NB4 (cell line): Measurements from ENCODE around the gene GREM1.

Source experiments
- DNase-seq: peaks from one replicate; pipeline ENCODE4 v3.0.0; 2010; ENCODE audit warnings: low read depth
- H3K4me3 ChIP-seq: one replicate; pipeline ENCODE4 v1.5.1; 2011; ENCODE audit warnings: mild to moderate bottlenecking, low read depth, low read length, moderate library complexity
- MAX ChIP-seq: IDR thresholded peaks from 2 replicates; pipeline ENCODE4 v1.6.1; 2011; ENCODE audit warnings: low read depth, low read length
- MYC ChIP-seq: IDR thresholded peaks from 2 replicates; pipeline ENCODE4 v1.6.1; 2011; ENCODE audit warnings: low read depth, low read length
- POLR2A ChIP-seq: IDR thresholded peaks from 2 replicates; pipeline ENCODE4 v1.6.1; 2011; ENCODE audit warnings: mild to moderate bottlenecking; ENCODE audit not compliant: insufficient read length; ENCODE audit errors: extremely low read depth
- TF ChIP-seq, protein P1 (sequence below): IDR thresholded peaks from one replicate; pipeline ENCODE4 v1.5.1; 2012; ENCODE audit warnings: low read depth, low read length

Gene GREM1

DNA sequence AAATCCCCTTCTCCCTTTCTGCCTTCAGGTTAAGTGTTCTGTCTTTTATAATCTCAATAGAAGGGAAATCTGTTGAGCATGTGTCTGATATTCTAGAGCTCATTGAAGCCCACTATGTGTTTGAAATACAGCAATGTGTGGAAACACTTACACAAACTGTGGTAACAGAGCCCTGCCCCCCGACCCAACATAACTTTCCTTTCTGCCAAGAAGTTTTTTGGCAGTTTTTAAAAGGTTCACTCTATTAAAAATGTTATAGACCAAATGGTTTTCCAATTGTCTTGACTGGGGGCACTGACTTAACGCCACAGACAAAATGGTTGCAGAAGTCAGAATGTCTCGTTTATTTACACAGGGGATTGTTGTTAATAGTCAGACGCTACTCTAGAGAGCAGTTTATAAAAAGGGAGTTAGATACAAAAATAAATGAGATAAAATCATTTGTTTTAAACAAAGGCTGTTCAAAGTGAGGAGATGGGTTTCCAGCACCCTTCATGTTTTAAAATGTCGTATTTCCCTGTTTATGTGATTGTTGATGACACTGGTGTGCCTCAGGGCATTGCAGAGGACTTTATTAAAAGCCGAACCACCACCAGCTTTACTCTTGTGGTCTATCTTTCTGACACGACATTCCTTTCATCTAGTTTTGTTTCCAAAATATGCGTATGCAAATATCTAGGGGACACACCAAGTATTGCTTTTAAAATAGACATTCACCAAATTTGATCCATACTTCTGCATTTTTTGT lies 26.7 kb upstream of the GREM1 start:
- DNase-seq, result no peak

GRCh38 chr15:32691689-32692038 lies 26.1 kb upstream of the GREM1 start:
- DNase-seq, result no peak
- TF ChIP-seq POLR2A, result no peak
- TF ChIP-seq MAX, result no peak
- TF ChIP-seq MYC, result no peak
- no peak overlapping the region for H3K4me3 ChIP-seq

More for the DNA sequence above, 26.7 kb upstream of the GREM1 start:
- TF ChIP-seq MYC, result no peak
- TF ChIP-seq POLR2A, result no peak
- no peak for TF ChIP-seq MAX
- TF ChIP-seq, protein P1, sequence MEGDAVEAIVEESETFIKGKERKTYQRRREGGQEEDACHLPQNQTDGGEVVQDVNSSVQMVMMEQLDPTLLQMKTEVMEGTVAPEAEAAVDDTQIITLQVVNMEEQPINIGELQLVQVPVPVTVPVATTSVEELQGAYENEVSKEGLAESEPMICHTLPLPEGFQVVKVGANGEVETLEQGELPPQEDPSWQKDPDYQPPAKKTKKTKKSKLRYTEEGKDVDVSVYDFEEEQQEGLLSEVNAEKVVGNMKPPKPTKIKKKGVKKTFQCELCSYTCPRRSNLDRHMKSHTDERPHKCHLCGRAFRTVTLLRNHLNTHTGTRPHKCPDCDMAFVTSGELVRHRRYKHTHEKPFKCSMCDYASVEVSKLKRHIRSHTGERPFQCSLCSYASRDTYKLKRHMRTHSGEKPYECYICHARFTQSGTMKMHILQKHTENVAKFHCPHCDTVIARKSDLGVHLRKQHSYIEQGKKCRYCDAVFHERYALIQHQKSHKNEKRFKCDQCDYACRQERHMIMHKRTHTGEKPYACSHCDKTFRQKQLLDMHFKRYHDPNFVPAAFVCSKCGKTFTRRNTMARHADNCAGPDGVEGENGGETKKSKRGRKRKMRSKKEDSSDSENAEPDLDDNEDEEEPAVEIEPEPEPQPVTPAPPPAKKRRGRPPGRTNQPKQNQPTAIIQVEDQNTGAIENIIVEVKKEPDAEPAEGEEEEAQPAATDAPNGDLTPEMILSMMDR, result no peak
- no peak overlapping the region for H3K4me3 ChIP-seq

DNA sequence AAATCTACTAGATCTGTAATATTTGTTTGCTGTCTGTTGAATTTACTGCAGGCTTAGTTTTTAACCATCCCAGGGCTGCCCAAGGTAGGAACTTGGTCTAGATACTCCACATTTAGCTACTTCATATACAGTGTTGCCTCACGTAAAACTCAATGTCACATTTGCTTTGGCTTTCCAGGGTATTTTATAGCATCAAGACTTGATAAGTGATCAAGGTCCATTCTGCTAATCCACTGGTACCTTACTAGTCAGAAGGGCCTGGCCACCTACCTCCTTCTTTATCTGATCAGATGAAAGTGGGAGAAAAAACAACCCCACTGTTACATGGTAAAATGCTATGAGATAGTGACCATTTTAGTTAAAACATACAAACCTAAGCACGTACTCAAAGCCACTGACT lies 25.5 kb upstream of the GREM1 start:
- H3K4me3 ChIP-seq, result no peak overlapping the region
- DNase-seq, result no peak
- TF ChIP-seq, protein P1, result no peak
- TF ChIP-seq MYC (no peak), MAX (no peak), POLR2A (no peak)

DNA sequence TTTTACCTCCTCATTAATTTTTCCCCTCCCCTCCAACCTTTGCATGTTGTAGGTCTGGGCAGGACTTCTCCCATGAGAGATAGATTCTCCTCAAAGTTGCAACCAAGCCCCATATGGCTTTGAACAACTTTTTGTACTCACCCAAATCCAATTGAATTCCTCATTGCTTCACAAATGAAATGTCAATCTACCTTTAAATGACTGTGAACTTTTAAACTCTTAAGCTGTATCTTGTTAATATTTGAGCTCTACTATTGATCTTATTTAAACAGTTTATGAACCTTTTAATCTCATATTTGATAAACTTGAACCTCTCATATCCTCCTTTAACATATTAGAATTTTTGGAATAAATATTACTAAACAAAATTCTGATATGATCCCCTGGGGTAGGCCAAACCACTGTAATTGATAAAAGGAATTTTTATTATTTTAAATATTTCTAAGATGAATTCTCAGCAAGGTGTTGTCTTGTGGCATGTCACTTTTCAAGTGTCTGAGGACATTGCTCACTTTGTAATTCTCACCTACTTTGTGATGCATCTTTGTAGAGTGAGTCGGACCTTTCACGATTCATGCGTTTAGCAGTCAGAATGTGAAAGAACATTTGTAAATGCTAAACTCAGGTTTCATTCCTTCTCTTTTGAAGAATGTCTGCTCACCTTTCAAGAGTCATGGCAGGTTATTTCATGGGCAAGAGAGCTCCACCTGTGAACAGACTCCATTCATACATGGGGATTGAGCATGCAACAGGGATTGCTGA lies 23.4 kb upstream of the GREM1 start:
- no peak for DNase-seq
- no peak overlapping the region for H3K4me3 ChIP-seq
- TF ChIP-seq POLR2A (no peak), MYC (no peak), MAX (no peak)
- TF ChIP-seq, protein P1, result no peak

DNA sequence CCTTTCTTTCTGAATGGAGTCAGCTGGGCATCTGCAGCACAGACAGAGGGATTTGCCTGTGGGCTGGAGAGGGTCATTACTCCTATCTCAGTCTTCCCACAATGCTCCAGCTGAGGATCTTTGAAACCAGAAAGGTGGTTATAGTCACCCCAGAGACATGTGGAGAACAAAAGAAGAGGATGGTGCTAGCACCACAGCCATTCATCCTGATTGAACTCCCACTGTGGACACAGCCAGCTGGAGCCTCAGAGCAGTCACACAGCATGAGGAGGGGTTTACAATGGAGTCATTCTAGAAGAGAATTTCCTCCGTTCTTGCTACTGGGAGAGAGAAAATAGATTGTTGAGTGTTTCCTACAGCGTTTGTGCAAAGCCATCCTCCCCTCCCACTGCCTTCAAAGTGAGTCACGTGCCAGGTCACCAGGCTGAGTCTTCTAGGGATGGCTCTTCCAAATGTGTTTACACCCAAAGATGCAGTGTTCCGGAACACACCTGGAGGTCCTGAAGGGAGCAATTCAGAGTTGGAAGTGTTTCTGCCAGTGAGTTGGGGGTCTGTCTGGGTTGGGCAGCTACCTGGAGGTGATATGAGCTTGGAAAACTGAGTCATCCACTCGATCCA lies 18.9 kb upstream of the GREM1 start:
- DNase-seq, result no peak
- no peak for TF ChIP-seq MYC
- TF ChIP-seq, protein P1, result no peak
- TF ChIP-seq POLR2A, result no peak
- no peak for TF ChIP-seq MAX
- no peak overlapping the region for H3K4me3 ChIP-seq
